AG10803 (cell line): ENCODE results near the gene STIP1.

Source experiments
- DNase-seq: peaks from one replicate; pipeline ENCODE4 v3.0.0; 2010; ENCODE audit warnings: low read depth
- H3K4me3 ChIP-seq: 2 replicates; pipeline ENCODE4 v1.5.1; 2011; ENCODE audit warnings: mild to moderate bottlenecking, low read length, control low read depth
- TF ChIP-seq, protein P1 (sequence below): conservative IDR thresholded peaks from 2 replicates; pipeline ENCODE4 v1.5.1; 2011; ENCODE audit warnings: mild to moderate bottlenecking, low read length, control low read depth, inconsistent platforms

STIP1 gene

DNA sequence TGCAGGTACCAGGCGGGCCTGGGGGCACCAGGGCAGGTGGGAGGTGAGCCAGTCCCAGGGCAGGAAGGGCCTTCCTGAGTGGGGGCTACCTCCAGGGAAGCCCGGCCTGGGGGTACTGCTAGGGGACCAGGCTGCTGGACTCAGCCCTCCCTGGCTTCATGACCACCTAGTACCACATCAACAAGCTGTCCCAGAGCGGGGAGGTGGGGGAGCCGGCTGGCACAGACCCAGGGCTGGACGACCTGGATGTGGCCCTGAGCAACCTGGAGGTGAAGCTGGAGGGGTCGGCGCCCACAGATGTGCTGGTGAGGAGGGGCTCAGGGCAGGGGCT lies 33.3 kb downstream of the STIP1 start:
- TF ChIP-seq, protein P1, sequence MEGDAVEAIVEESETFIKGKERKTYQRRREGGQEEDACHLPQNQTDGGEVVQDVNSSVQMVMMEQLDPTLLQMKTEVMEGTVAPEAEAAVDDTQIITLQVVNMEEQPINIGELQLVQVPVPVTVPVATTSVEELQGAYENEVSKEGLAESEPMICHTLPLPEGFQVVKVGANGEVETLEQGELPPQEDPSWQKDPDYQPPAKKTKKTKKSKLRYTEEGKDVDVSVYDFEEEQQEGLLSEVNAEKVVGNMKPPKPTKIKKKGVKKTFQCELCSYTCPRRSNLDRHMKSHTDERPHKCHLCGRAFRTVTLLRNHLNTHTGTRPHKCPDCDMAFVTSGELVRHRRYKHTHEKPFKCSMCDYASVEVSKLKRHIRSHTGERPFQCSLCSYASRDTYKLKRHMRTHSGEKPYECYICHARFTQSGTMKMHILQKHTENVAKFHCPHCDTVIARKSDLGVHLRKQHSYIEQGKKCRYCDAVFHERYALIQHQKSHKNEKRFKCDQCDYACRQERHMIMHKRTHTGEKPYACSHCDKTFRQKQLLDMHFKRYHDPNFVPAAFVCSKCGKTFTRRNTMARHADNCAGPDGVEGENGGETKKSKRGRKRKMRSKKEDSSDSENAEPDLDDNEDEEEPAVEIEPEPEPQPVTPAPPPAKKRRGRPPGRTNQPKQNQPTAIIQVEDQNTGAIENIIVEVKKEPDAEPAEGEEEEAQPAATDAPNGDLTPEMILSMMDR: no peak
- DNase-seq: no peak
- no peak overlapping the region for H3K4me3 ChIP-seq

DNA sequence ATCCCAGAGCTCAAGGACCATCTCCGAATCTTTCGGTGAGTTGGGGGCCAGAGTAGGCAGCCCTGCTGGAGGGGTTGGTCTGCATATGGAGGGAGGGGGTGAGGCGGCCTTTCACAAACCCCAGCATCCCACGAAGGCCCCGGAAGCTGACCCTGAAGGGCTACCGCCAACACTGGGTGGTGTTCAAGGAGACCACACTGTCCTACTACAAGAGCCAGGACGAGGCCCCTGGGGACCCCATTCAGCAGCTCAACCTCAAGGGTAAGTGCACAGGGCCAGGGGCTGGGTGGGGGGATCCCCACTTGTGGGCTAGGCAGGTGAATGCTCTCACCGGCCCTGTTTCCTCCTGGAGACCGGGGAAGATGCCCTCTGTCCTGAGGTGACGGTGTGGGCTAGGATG lies 33.8 kb downstream of the STIP1 start:
- no peak overlapping the region for H3K4me3 ChIP-seq
- TF ChIP-seq, protein P1: no peak
- no peak for DNase-seq

DNA sequence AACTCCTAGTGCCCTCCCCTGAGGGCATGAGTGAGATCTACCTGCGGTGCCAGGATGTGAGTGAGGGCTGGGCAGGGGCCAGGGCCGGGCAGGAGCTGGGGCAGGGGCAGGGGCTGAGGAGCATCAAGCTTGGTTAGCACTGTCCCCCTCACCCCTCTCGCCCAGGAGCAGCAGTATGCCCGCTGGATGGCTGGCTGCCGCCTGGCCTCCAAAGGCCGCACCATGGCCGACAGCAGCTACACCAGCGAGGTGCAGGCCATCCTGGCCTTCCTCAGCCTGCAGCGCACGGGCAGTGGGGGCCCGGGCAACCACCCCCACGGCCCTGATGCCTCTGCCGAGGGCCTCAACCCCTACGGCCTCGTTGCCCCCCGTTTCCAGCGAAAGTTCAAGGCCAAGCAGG lies 34.3 kb downstream of the STIP1 start:
- TF ChIP-seq, protein P1: no peak
- no peak overlapping the region for H3K4me3 ChIP-seq
- DNase-seq: no peak

DNA sequence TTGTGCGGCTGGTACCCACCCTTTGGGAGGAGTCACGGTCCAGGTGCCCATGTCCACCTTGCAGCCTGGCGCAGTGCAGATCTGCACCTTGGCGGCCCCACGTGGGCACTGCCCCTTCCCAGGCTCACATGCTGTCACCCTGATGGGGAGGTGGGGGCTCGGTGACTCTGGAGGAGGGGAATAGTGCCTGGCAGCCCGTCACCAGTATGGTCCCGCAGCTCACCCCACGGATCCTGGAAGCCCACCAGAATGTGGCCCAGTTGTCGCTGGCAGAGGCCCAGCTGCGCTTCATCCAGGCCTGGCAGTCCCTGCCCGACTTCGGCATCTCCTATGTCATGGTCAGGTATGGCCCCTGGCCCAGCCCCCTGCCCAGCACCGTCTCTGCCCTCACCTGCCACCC lies 34.8 kb downstream of the STIP1 start:
- no peak overlapping the region for H3K4me3 ChIP-seq
- no peak for DNase-seq
- TF ChIP-seq, protein P1: no peak

GRCh38 chr11:64222651-64223000 lies 36.7 kb downstream of the STIP1 start:
- H3K4me3 ChIP-seq: no peak overlapping the region
- TF ChIP-seq, protein P1: no peak
- DNase-seq: no peak

- H3K4me3 ChIP-seq: no peak overlapping the region
- no peak for DNase-seq
- TF ChIP-seq, protein P1: no peak
Observed at GRCh38 chr11:64223001-64223651, 37.2 kb downstream of the STIP1 start.

DNA sequence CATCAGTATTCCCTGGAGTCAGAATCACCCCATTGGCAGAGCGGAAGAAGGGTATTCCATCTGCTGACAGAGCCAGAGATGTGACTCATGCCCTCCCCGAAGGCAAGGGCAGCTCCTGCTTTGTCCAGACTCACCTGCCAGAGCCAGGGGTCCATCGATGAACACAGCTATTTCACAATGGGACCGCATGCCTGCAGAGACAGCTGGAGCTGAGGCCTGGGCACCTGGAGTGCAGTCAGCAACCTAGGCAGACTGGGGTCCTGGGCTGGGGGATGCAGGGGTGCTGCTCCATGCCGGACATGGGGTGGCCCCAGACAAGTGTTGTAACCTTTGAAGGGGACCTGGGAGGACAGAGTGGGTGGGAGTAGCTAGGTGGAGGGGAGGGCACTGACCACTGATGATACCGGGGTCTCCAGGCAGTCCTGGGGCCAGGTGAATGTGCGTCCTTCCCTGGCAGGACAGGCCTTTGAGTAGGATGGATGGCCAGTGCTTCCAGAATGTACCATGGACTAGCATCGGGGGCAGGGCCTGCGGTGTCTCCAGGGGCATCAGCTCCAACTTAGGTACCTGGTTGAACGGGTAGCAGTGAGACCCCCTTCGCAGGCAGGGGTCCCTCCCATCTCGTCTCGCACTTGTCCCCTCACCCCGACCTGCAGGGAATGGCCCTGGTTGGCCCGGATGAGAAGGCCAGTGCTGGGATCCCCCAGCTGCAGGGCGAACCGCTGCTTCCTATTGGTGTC lies 38.4 kb downstream of the STIP1 start:
- TF ChIP-seq, protein P1: no peak
- H3K4me3 ChIP-seq: no peak overlapping the region
- DNase-seq: no peak
